Glutamatergic neuron (in vitro differentiated cells): ENCODE data around the gene TMC5. TPM values are rescaled to one million over a fixed set of nuclear protein-coding genes. Genes with fewer than 3 reads are reported as not detected.
"Not testable (repeated sequence)": the region's sequence is repeated elsewhere in the genome, so short reads cannot be mapped to it uniquely, and the experiment has no call there.

Experiments
- DNase-seq: peaks from one replicate; pipeline ENCODE4 v3.0.0; 2022
- H3K27ac Mint-ChIP-seq: one replicate; pipeline ENCODE4 v1.8.0; 2020; ENCODE audit warnings: mild to moderate bottlenecking, mixed read lengths, inconsistent platforms; ENCODE audit not compliant: unreplicated experiment
- H3K27me3 Mint-ChIP-seq: one replicate; pipeline ENCODE4 v1.8.0; 2020; ENCODE audit warnings: mild to moderate bottlenecking, moderate library complexity, mixed read lengths, inconsistent platforms; ENCODE audit not compliant: unreplicated experiment
- H3K36me3 Mint-ChIP-seq: one replicate; pipeline ENCODE4 v1.8.0; 2020; ENCODE audit warnings: mild to moderate bottlenecking, mixed read lengths, inconsistent platforms; ENCODE audit not compliant: unreplicated experiment
- H3K4me1 Mint-ChIP-seq: one replicate; pipeline ENCODE4 v1.8.0; 2020; ENCODE audit warnings: mild to moderate bottlenecking, low read depth, mixed read lengths, inconsistent platforms; ENCODE audit not compliant: unreplicated experiment
- H3K4me3 Mint-ChIP-seq: one replicate; pipeline ENCODE4 v1.8.0; 2020; ENCODE audit warnings: mild to moderate bottlenecking, mixed read lengths, inconsistent platforms; ENCODE audit not compliant: unreplicated experiment
- H3K9me3 Mint-ChIP-seq: one replicate; pipeline ENCODE4 v1.8.0; 2020; ENCODE audit warnings: mild to moderate bottlenecking, moderate library complexity, mixed read lengths, inconsistent platforms; ENCODE audit not compliant: unreplicated experiment
- CTCF ChIP-seq: fragments of 200-600 bp; sonication (generic); IDR thresholded peaks from one replicate; pipeline ENCODE4 v1.5.0; 2021; ENCODE audit not compliant: partially characterized antibody, unreplicated experiment
- total RNA-seq: library from RNA; stranded (reverse); fragmentation: NEBNext Ultra II Directional; extraction: Animal tissue kit (Norgen Biotek cat#: 25700); gene quantifications from one replicate; pipeline ENCODE4 v1.2.1, GENCODE V29; 2021; ENCODE audit not compliant: unreplicated experiment

TMC5 gene
- total RNA-seq, 1 donor from 2014 or later: not detected

GRCh38 chr16:19392352-19392751, 25.3 kb upstream of the TMC5 start:
- H3K27me3 Mint-ChIP-seq: peaks cover 3% of the 10 kb centered on the region
- H3K4me3 Mint-ChIP-seq: no peak overlapping the region
- no peaks in the 10 kb centered on the region for H3K4me1 Mint-ChIP-seq
- H3K36me3 Mint-ChIP-seq: peaks cover 4% of the 10 kb centered on the region
- no peak overlapping the region for H3K27ac Mint-ChIP-seq
- TF ChIP-seq CTCF: no peak
- peaks cover 4% of the 10 kb centered on the region for H3K9me3 Mint-ChIP-seq
- DNase-seq: no peak

- peaks cover 4% of the 10 kb centered on the region for H3K9me3 Mint-ChIP-seq
- no peaks in the 10 kb centered on the region for H3K4me1 Mint-ChIP-seq
- H3K27me3 Mint-ChIP-seq: peaks cover 3% of the 10 kb centered on the region
- peaks cover 4% of the 10 kb centered on the region for H3K36me3 Mint-ChIP-seq
- H3K27ac Mint-ChIP-seq: no peak overlapping the region
- DNase-seq: no peak
- TF ChIP-seq CTCF: no peak
- H3K4me3 Mint-ChIP-seq: no peak overlapping the region
Observed at GRCh38 chr16:19393226-19394111, 24.2 kb upstream of the TMC5 start.

GRCh38 chr16:19395646-19396267, 21.9 kb upstream of the TMC5 start:
- H3K36me3 Mint-ChIP-seq, H3K27me3 Mint-ChIP-seq, DNase-seq, H3K4me1 Mint-ChIP-seq, H3K9me3 Mint-ChIP-seq, H3K27ac Mint-ChIP-seq, H3K4me3 Mint-ChIP-seq: not testable (repeated sequence)

GRCh38 chr16:19396555-19397011, 21.1 kb upstream of the TMC5 start:
- Mint-ChIP-seq H3K27me3 (peaks cover 4% of the 10 kb centered on the region), H3K36me3 (peaks cover 9% of the 10 kb centered on the region), H3K27ac (no peak overlapping the region), H3K4me1 (no peaks in the 10 kb centered on the region), H3K4me3 (no peak overlapping the region), H3K9me3 (peaks cover 4% of the 10 kb centered on the region)
- TF ChIP-seq CTCF: no peak
- DNase-seq: no peak

GRCh38 chr16:19397373-19397772, 20.3 kb upstream of the TMC5 start:
- peaks cover 13% of the 10 kb centered on the region for H3K36me3 Mint-ChIP-seq
- DNase-seq, H3K9me3 Mint-ChIP-seq, H3K27me3 Mint-ChIP-seq, H3K4me3 Mint-ChIP-seq, H3K27ac Mint-ChIP-seq, H3K4me1 Mint-ChIP-seq: not testable (repeated sequence)

- H3K4me3 Mint-ChIP-seq: no peak overlapping the region
- H3K27ac Mint-ChIP-seq: no peak overlapping the region
- no peaks in the 10 kb centered on the region for H3K9me3 Mint-ChIP-seq
- H3K27me3 Mint-ChIP-seq: peaks cover 3% of the 10 kb centered on the region
- no peak for DNase-seq
- no peak for TF ChIP-seq CTCF
- no peaks in the 10 kb centered on the region for H3K4me1 Mint-ChIP-seq
- H3K36me3 Mint-ChIP-seq: peaks cover 13% of the 10 kb centered on the region
Observed at GRCh38 chr16:19400711-19401110, 17.0 kb upstream of the TMC5 start.
